Measurements from ENCODE around the gene NGRN.

- TF ChIP-seq EZH2 (IDR thresholded peaks at IDR 0.05; ENCODE audit: borderline replicate concordance, insufficient read depth, low read depth, low read length, poor library complexity, severe bottlenecking), result no peak
- TF ChIP-seq CTCF (IDR thresholded peaks at IDR 0.05), result no peak
Measured at GRCh38 chr15:90287946-90288345, 22.5 kb downstream of the NGRN start.
